ENCODE results near the gene IL6.
"Not testable (repeated sequence)": the region's sequence is repeated elsewhere in the genome, so short reads cannot be mapped to it uniquely, and the experiment has no call there.

Gene IL6

GRCh38 chr7:22771194-22771871, 44.3 kb downstream of the IL6 start:
- no peaks in the 10 kb centered on the region for H3K36me3 ChIP-seq (ENCODE audit: control insufficient read depth, insufficient read depth, low read length)
- no peak overlapping the region for H3K9ac ChIP-seq (ENCODE audit: low read depth, low read length)
- no peaks in the 10 kb centered on the region for H3K9me3 ChIP-seq (ENCODE audit: control insufficient read depth, insufficient read depth, low read length)
- no peaks in the 10 kb centered on the region for H3K27me3 ChIP-seq (ENCODE audit: control insufficient read depth, insufficient read depth, low read length)
- H3K4me1 ChIP-seq (ENCODE audit: control insufficient read depth, insufficient read depth, low read length) = no peaks in the 10 kb centered on the region
- H3K4me3 ChIP-seq (ENCODE audit: low read depth, low read length) = no peak overlapping the region

- H3K9ac ChIP-seq (ENCODE audit: low read depth, low read length) = no peak overlapping the region
- H3K4me3 ChIP-seq (ENCODE audit: low read depth, low read length) = no peak overlapping the region
- no peaks in the 10 kb centered on the region for H3K4me1 ChIP-seq (ENCODE audit: control insufficient read depth, insufficient read depth, low read length)
- no peaks in the 10 kb centered on the region for H3K36me3 ChIP-seq (ENCODE audit: control insufficient read depth, insufficient read depth, low read length)
- no peaks in the 10 kb centered on the region for H3K9me3 ChIP-seq (ENCODE audit: control insufficient read depth, insufficient read depth, low read length)
- no peaks in the 10 kb centered on the region for H3K27me3 ChIP-seq (ENCODE audit: control insufficient read depth, insufficient read depth, low read length)
Measured at GRCh38 chr7:22771872-22772228, 44.9 kb downstream of the IL6 start.

- Histone ChIP-seq H3K9me3 (ENCODE audit: control insufficient read depth, insufficient read depth, low read length) (no peaks in the 10 kb centered on the region), H3K4me1 (ENCODE audit: control insufficient read depth, insufficient read depth, low read length) (no peaks in the 10 kb centered on the region), H3K9ac (ENCODE audit: low read depth, low read length) (no peak overlapping the region)
Measured at GRCh38 chr7:22772885-22773284, 45.9 kb downstream of the IL6 start.

GRCh38 chr7:22776964-22777363, 50.0 kb downstream of the IL6 start:
- H3K9me3 ChIP-seq (ENCODE audit: control insufficient read depth, insufficient read depth, low read length) = no peaks in the 10 kb centered on the region
- no peak overlapping the region for H3K9ac ChIP-seq (ENCODE audit: low read depth, low read length)
- H3K36me3 ChIP-seq (ENCODE audit: control insufficient read depth, insufficient read depth, low read length) = no peaks in the 10 kb centered on the region
- H3K27me3 ChIP-seq (ENCODE audit: control insufficient read depth, insufficient read depth, low read length) = no peaks in the 10 kb centered on the region
- H3K4me1 ChIP-seq (ENCODE audit: control insufficient read depth, insufficient read depth, low read length) = no peaks in the 10 kb centered on the region
- H3K4me3 ChIP-seq (ENCODE audit: low read depth, low read length) = no peak overlapping the region

More at GRCh38 chr7:22772885-22773284, 45.9 kb downstream of the IL6 start:
- no peaks in the 10 kb centered on the region for H3K27me3 ChIP-seq (ENCODE audit: control insufficient read depth, insufficient read depth, low read length)
- H3K36me3 ChIP-seq (ENCODE audit: control insufficient read depth, insufficient read depth, low read length) = no peaks in the 10 kb centered on the region
- H3K4me3 ChIP-seq (ENCODE audit: low read depth, low read length) = no peak overlapping the region

GRCh38 chr7:22779730-22780323, 52.8 kb downstream of the IL6 start:
- not testable (repeated sequence) for H3K36me3 ChIP-seq (ENCODE audit: control insufficient read depth, insufficient read depth, low read length); H3K4me3 ChIP-seq (ENCODE audit: low read depth, low read length)

GRCh38 chr7:22781230-22781711, 54.3 kb downstream of the IL6 start:
- Histone ChIP-seq H3K9me3 (ENCODE audit: control insufficient read depth, insufficient read depth, low read length) (no peaks in the 10 kb centered on the region), H3K9ac (ENCODE audit: low read depth, low read length) (no peak overlapping the region), H3K4me1 (ENCODE audit: control insufficient read depth, insufficient read depth, low read length) (no peaks in the 10 kb centered on the region), H3K36me3 (ENCODE audit: control insufficient read depth, insufficient read depth, low read length) (no peaks in the 10 kb centered on the region), H3K27me3 (ENCODE audit: control insufficient read depth, insufficient read depth, low read length) (no peaks in the 10 kb centered on the region), H3K4me3 (ENCODE audit: low read depth, low read length) (no peak overlapping the region)

More at GRCh38 chr7:22779730-22780323, 52.8 kb downstream of the IL6 start:
- H3K4me1 ChIP-seq (ENCODE audit: control insufficient read depth, insufficient read depth, low read length); H3K9ac ChIP-seq (ENCODE audit: low read depth, low read length); H3K27me3 ChIP-seq (ENCODE audit: control insufficient read depth, insufficient read depth, low read length); H3K9me3 ChIP-seq (ENCODE audit: control insufficient read depth, insufficient read depth, low read length): not testable (repeated sequence)
